ENCODE results near the gene ZBTB20.
A peak's percentile ranks its signal among the peaks of the same experiment; 100 is the strongest.

The ZBTB20 gene

GRCh38 chr3:114411811-114412803, 735.0 kb downstream of the ZBTB20 start:
- no peak for ATAC-seq (ENCODE audit: low read depth)

GRCh38 chr3:114411190-114411668, 735.9 kb downstream of the ZBTB20 start:
- Mint-ChIP-seq H3K4me1 (peaks cover 44% of the 10 kb centered on the region), H3K4me3 (no peak overlapping the region), H3K9me3 (no peaks in the 10 kb centered on the region), H3K27ac (peak overlapping the region; percentile 64), H3K36me3 (peaks cover 14% of the 10 kb centered on the region), H3K27me3 (no peaks in the 10 kb centered on the region)
- DNase-seq (ENCODE audit: low spot score in 2 of 2) (no peak), ATAC-seq (ENCODE audit: low read depth) (no peak)

More at GRCh38 chr3:114411811-114412803, 735.0 kb downstream of the ZBTB20 start:
- Mint-ChIP-seq H3K36me3 (peaks cover 14% of the 10 kb centered on the region), H3K4me1 (peaks cover 45% of the 10 kb centered on the region), H3K27me3 (no peaks in the 10 kb centered on the region), H3K9me3 (no peaks in the 10 kb centered on the region), H3K27ac (peak overlapping the region; percentile 64), H3K4me3 (no peak overlapping the region)
- DNase-seq (ENCODE audit: low spot score in 2 of 2), result no peak

GRCh38 chr3:114408736-114409670, 738.1 kb downstream of the ZBTB20 start:
- Mint-ChIP-seq H3K4me3 (no peak overlapping the region), H3K27ac (peak overlapping the region; percentile 71), H3K4me1 (peaks cover 42% of the 10 kb centered on the region), H3K9me3 (no peaks in the 10 kb centered on the region), H3K27me3 (no peaks in the 10 kb centered on the region), H3K36me3 (peaks cover 16% of the 10 kb centered on the region)
- DNase-seq (ENCODE audit: low spot score in 2 of 2) (no peak), ATAC-seq (ENCODE audit: low read depth) (peak; percentile 23)

GRCh38 chr3:114406922-114407321, 740.2 kb downstream of the ZBTB20 start:
- Mint-ChIP-seq H3K36me3 (peaks cover 18% of the 10 kb centered on the region), H3K4me1 (peaks cover 31% of the 10 kb centered on the region), H3K4me3 (no peak overlapping the region), H3K27ac (peak overlapping the region; percentile 67), H3K9me3 (no peaks in the 10 kb centered on the region), H3K27me3 (no peaks in the 10 kb centered on the region)
- ATAC-seq (ENCODE audit: low read depth), result no peak
- no peak for DNase-seq (ENCODE audit: low spot score in 2 of 2)

- DNase-seq (ENCODE audit: low spot score in 2 of 2) (no peak), ATAC-seq (ENCODE audit: low read depth) (no peak)
- H3K27ac Mint-ChIP-seq, result no peak overlapping the region
- no peaks in the 10 kb centered on the region for H3K9me3 Mint-ChIP-seq
- peaks cover 14% of the 10 kb centered on the region for H3K36me3 Mint-ChIP-seq
- H3K4me1 Mint-ChIP-seq, result peaks cover 25% of the 10 kb centered on the region
- no peaks in the 10 kb centered on the region for H3K27me3 Mint-ChIP-seq
- H3K4me3 Mint-ChIP-seq, result no peak overlapping the region
Observed at GRCh38 chr3:114406286-114406685, 740.8 kb downstream of the ZBTB20 start.

- peak in 1 of 2 donors; percentile 16 for DNase-seq (ENCODE audit: low spot score in 2 of 2)
- no peaks in the 10 kb centered on the region for H3K9me3 Mint-ChIP-seq
- no peak overlapping the region for H3K4me3 Mint-ChIP-seq
- peaks cover 10% of the 10 kb centered on the region for H3K36me3 Mint-ChIP-seq
- no peaks in the 10 kb centered on the region for H3K27me3 Mint-ChIP-seq
- peak overlapping the region; percentile 68 for H3K27ac Mint-ChIP-seq
- ATAC-seq (ENCODE audit: low read depth), result peak; percentile 97
- H3K4me1 Mint-ChIP-seq, result peaks cover 20% of the 10 kb centered on the region
Observed at GRCh38 chr3:114405202-114405990, 741.7 kb downstream of the ZBTB20 start.

- no peak for ATAC-seq (ENCODE audit: low read depth)
- peaks cover 10% of the 10 kb centered on the region for H3K36me3 Mint-ChIP-seq
- H3K9me3 Mint-ChIP-seq, result no peaks in the 10 kb centered on the region
- H3K27me3 Mint-ChIP-seq, result no peaks in the 10 kb centered on the region
- DNase-seq (ENCODE audit: low spot score in 2 of 2), result no peak
- H3K4me1 Mint-ChIP-seq, result peaks cover 19% of the 10 kb centered on the region
- H3K27ac Mint-ChIP-seq, result peak overlapping the region; percentile 68
- H3K4me3 Mint-ChIP-seq, result no peak overlapping the region
Observed at GRCh38 chr3:114404590-114404989, 742.5 kb downstream of the ZBTB20 start.

GRCh38 chr3:114402838-114403237, 744.2 kb downstream of the ZBTB20 start:
- Mint-ChIP-seq H3K4me1 (peaks cover 14% of the 10 kb centered on the region), H3K27me3 (no peaks in the 10 kb centered on the region), H3K27ac (no peak overlapping the region), H3K4me3 (no peak overlapping the region), H3K36me3 (peaks cover 10% of the 10 kb centered on the region), H3K9me3 (no peaks in the 10 kb centered on the region)
- DNase-seq (ENCODE audit: low spot score in 2 of 2) (no peak), ATAC-seq (ENCODE audit: low read depth) (no peak)

- Mint-ChIP-seq H3K27me3 (no peaks in the 10 kb centered on the region), H3K9me3 (no peaks in the 10 kb centered on the region), H3K4me3 (no peak overlapping the region), H3K36me3 (peaks cover 6% of the 10 kb centered on the region), H3K27ac (no peak overlapping the region), H3K4me1 (peaks cover 19% of the 10 kb centered on the region)
- DNase-seq (ENCODE audit: low spot score in 2 of 2) (no peak), ATAC-seq (ENCODE audit: low read depth) (no peak)
Observed at GRCh38 chr3:114401346-114401745, 745.7 kb downstream of the ZBTB20 start.

- H3K27me3 Mint-ChIP-seq, result no peaks in the 10 kb centered on the region
- no peak overlapping the region for H3K27ac Mint-ChIP-seq
- H3K36me3 Mint-ChIP-seq, result peaks cover 6% of the 10 kb centered on the region
- DNase-seq (ENCODE audit: low spot score in 2 of 2), result no peak
- no peak overlapping the region for H3K4me3 Mint-ChIP-seq
- H3K4me1 Mint-ChIP-seq, result peaks cover 16% of the 10 kb centered on the region
- H3K9me3 Mint-ChIP-seq, result no peaks in the 10 kb centered on the region
- no peak for ATAC-seq (ENCODE audit: low read depth)
Observed at GRCh38 chr3:114400371-114400770, 746.7 kb downstream of the ZBTB20 start.

GRCh38 chr3:114394551-114394950, 752.5 kb downstream of the ZBTB20 start:
- ATAC-seq (ENCODE audit: low read depth) (no peak), DNase-seq (ENCODE audit: low spot score in 2 of 2) (no peak)
- Mint-ChIP-seq H3K4me3 (no peak overlapping the region), H3K4me1 (peaks cover 24% of the 10 kb centered on the region), H3K36me3 (peaks cover 2% of the 10 kb centered on the region), H3K9me3 (no peaks in the 10 kb centered on the region), H3K27me3 (no peaks in the 10 kb centered on the region), H3K27ac (peak overlapping the region; percentile 60)

- Mint-ChIP-seq H3K36me3 (peaks cover 6% of the 10 kb centered on the region), H3K4me3 (no peak overlapping the region), H3K9me3 (no peaks in the 10 kb centered on the region), H3K27me3 (no peaks in the 10 kb centered on the region), H3K4me1 (peaks cover 28% of the 10 kb centered on the region), H3K27ac (peak overlapping the region; percentile 60)
- DNase-seq (ENCODE audit: low spot score in 2 of 2) (no peak), ATAC-seq (ENCODE audit: low read depth) (no peak)
Observed at GRCh38 chr3:114393367-114394072, 753.6 kb downstream of the ZBTB20 start.

GRCh38 chr3:114392831-114393230, 754.3 kb downstream of the ZBTB20 start:
- ATAC-seq (ENCODE audit: low read depth), result no peak
- H3K36me3 Mint-ChIP-seq, result peaks cover 10% of the 10 kb centered on the region
- peaks cover 32% of the 10 kb centered on the region for H3K4me1 Mint-ChIP-seq
- no peak overlapping the region for H3K4me3 Mint-ChIP-seq
- H3K27me3 Mint-ChIP-seq, result no peaks in the 10 kb centered on the region
- no peaks in the 10 kb centered on the region for H3K9me3 Mint-ChIP-seq
- H3K27ac Mint-ChIP-seq, result peak overlapping the region; percentile 60
- DNase-seq (ENCODE audit: low spot score in 2 of 2), result no peak
